CD14-positive monocyte (primary cell): ENCODE measurements around the gene NRP2. TPM values are rescaled to one million over a fixed set of nuclear protein-coding genes. Genes with fewer than 3 reads are reported as not detected.

ENCODE experiments used
- DNase-seq, 3 donors: peaks; one replicate each; pipeline ENCODE4 v3.0.0-alpha.2; 2011 to 2022
- H2AFZ ChIP-seq: 2 replicates; pipeline ENCODE4 v1.6.0; 2012; ENCODE audit warnings: mild to moderate bottlenecking, low read depth, low read length, inconsistent platforms; ENCODE audit not compliant: insufficient read depth, poor library complexity, severe bottlenecking
- H3K27ac ChIP-seq, 2 donors: 1 replicate in 1 of 2; 2 replicates in 1 of 2; pipeline ENCODE4 v1.5.1; 2012 to 2013; ENCODE audit warnings: low read length in 2 of 2, control low read depth in 1 of 2, inconsistent platforms in 1 of 2, low read depth in 1 of 2, mild to moderate bottlenecking in 1 of 2
- H3K27me3 ChIP-seq, 2 donors: one replicate each; pipeline versions ENCODE4 v1.6.0 to v1.6.1; 2011 to 2013; ENCODE audit warnings: low read length in 2 of 2; ENCODE audit not compliant: control insufficient read depth in 2 of 2, insufficient read depth in 2 of 2
- H3K36me3 ChIP-seq, 2 donors: replicated peaks in 1 of 2; 1 replicate in 1 of 2; 2 replicates in 1 of 2; pipeline versions ENCODE4 v1.5.1 to v1.6.1; 2012 to 2013; ENCODE audit warnings: low read length in 2 of 2, control low read depth in 1 of 2, inconsistent platforms in 1 of 2, mild to moderate bottlenecking in 1 of 2; ENCODE audit not compliant: insufficient read depth in 2 of 2, control insufficient read depth in 1 of 2
- H3K4me1 ChIP-seq, 2 donors: 1 replicate in 1 of 2; 2 replicates in 1 of 2; pipeline versions ENCODE4 v1.5.1 to v1.6.1; 2012 to 2013; ENCODE audit warnings: low read length in 2 of 2, control low read depth in 1 of 2, inconsistent platforms in 1 of 2, mild to moderate bottlenecking in 1 of 2, moderate library complexity in 1 of 2; ENCODE audit not compliant: insufficient read depth in 2 of 2, control insufficient read depth in 1 of 2
- H3K4me2 ChIP-seq: replicated peaks from 2 replicates; pipeline ENCODE3; 2012; ENCODE audit warnings: low read length, moderate library complexity, mild to moderate bottlenecking; ENCODE audit not compliant: poor library complexity, severe bottlenecking; ENCODE audit errors: extremely low read depth
- H3K4me3 ChIP-seq, 3 experiments: fragments of 200-600 bp in 1 of 3; sonication (generic) in 1 of 3; replicated peaks in 1 of 3; 1 replicate in 2 of 3; 2 replicates in 1 of 3; pipeline ENCODE4 v1.5.1; 2011 to 2013; ENCODE audit warnings: low read length in 3 of 3, mild to moderate bottlenecking in 3 of 3, control low read depth in 2 of 3, low read depth in 2 of 3, inconsistent platforms in 1 of 3, moderate library complexity in 1 of 3
- H3K79me2 ChIP-seq: 2 replicates; pipeline ENCODE4 v1.6.0; 2012; ENCODE audit warnings: mild to moderate bottlenecking, control low read depth, inconsistent platforms, low read length, moderate library complexity; ENCODE audit not compliant: insufficient read depth
- H3K9ac ChIP-seq: 2 replicates; pipeline ENCODE4 v1.6.0; 2017; ENCODE audit warnings: low read length, mild to moderate bottlenecking; ENCODE audit not compliant: insufficient read depth, poor library complexity, severe bottlenecking
- H3K9me3 ChIP-seq, 2 donors: replicated peaks in 1 of 2; 1 replicate in 1 of 2; 2 replicates in 1 of 2; pipeline versions ENCODE4 v1.5.1 to v1.6.1; 2012 to 2013; ENCODE audit warnings: low read length in 2 of 2, control low read depth in 1 of 2; ENCODE audit not compliant: control insufficient read depth in 1 of 2, insufficient read depth in 1 of 2
- H4K20me1 ChIP-seq: 2 replicates; pipeline ENCODE4 v1.6.0; 2012; ENCODE audit warnings: mild to moderate bottlenecking, low read length, control low read depth, moderate library complexity; ENCODE audit not compliant: insufficient read depth
- H3K27ac Mint-ChIP-seq, 7 donors: one replicate each; pipeline ENCODE4 v1.8.0; 2020; ENCODE audit warnings: mild to moderate bottlenecking in 7 of 7, mixed read lengths in 7 of 7, moderate library complexity in 6 of 7, inconsistent platforms in 2 of 7
- H3K27me3 Mint-ChIP-seq, 3 donors: one replicate each; pipeline ENCODE4 v1.8.0; 2021 to 2022; ENCODE audit warnings: low read depth in 3 of 3, mild to moderate bottlenecking in 3 of 3, mixed read lengths in 3 of 3, moderate library complexity in 3 of 3, inconsistent platforms in 1 of 3
- H3K36me3 Mint-ChIP-seq, 2 donors: one replicate each; pipeline ENCODE4 v1.8.0; 2020; ENCODE audit warnings: mixed read lengths in 2 of 2, inconsistent platforms in 1 of 2, mild to moderate bottlenecking in 1 of 2
- H3K4me1 Mint-ChIP-seq: one replicate; pipeline ENCODE4 v1.8.0; 2020; ENCODE audit warnings: mild to moderate bottlenecking, mixed read lengths
- H3K4me3 Mint-ChIP-seq, 2 donors: one replicate each; pipeline ENCODE4 v1.8.0; 2020; ENCODE audit warnings: mild to moderate bottlenecking in 2 of 2, mixed read lengths in 2 of 2, moderate library complexity in 1 of 2
- H3K9me3 Mint-ChIP-seq, 7 donors: one replicate each; pipeline ENCODE4 v1.8.0; 2020 to 2022; ENCODE audit warnings: mixed read lengths in 7 of 7, mild to moderate bottlenecking in 6 of 7, moderate library complexity in 6 of 7, inconsistent platforms in 2 of 7
- WGBS: methylation state at CpG from one replicate; pipeline ENCODE4 v1.1.5; 2013; ENCODE audit warnings: missing lambda C conversion rate; ENCODE audit not compliant: insufficient coverage; 5-methylcytosine and 5-hydroxymethylcytosine counted together
- intact Hi-C, 2 donors: fragments of 100-400 bp; cut with micrococcal nuclease; formaldehyde crosslinking; loops; one replicate each; pipeline versions ENCODE4 v1.15.0 to v1.15.1; 2023
- polyA plus RNA-seq, 3 donors: library from polyadenylated mRNA; depleted of rRNA in 1 of 3; unstranded in 2 of 3; stranded (reverse) in 1 of 3; fragments of 300-500 nt in 2 of 3; fragments of >200 nt in 1 of 3; fragmentation: Illumina TruSeq in 2 of 3; gene quantifications; 1 replicate in 2 of 3; 2 replicates in 1 of 3; pipeline ENCODE4 v1.2.3, GENCODE V29; 2012 to 2021
- TF ChIP-seq, protein P1 (sequence below): fragments of 200-600 bp; IDR thresholded peaks from one replicate; pipeline ENCODE4 v1.8.0; 2022; ENCODE audit warnings: antibody characterized with exemption, mild to moderate bottlenecking

The NRP2 gene
- polyA plus RNA-seq, 3 donors, result 0.97 to 3.3 (median 1.6) TPM

DNA sequence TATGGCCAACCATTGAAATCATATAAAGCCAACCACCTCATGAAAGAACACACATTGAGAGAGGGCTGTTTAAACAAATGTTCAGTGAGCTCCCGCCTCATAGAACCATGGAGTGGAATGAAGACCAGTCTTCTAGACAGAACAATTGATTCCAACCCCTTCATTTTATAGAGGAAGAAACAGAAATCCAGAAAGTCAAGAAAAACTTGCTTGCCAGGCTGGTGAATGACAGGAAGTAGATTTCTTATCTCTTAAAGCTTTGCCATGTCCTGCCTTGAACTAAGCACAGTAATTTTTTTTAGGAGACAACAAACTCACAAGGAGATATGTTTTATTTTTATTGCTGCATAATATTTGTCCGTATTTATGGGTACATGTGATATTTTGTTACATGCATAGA, 16.5 kb upstream of the NRP2 start:
- no CpG with 5 or more reads among the region's 2 CpGs for WGBS
- H3K9me3 Mint-ChIP-seq, result peaks cover 0 to 9% (median 3%) of the 10 kb centered on the region in 7 donors

DNA sequence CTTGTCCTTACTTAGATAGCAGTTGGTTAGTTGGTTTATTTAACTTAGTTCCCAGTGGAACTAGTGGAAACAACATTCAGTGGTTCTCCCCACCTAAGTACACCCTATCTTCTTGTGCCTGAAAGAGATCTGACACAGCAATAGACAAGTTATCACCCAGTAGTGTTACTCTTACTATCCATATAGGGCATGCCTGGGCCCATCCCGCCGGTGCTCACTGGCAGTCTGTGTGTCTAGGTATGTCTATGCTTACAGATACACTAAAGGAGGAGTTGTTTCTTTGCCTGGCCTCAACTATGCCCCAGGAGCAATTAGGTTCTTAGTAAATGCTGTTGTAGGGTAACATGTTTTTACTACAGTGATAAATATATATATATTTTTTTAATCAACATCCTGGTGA, 12.0 kb upstream of the NRP2 start:
- Mint-ChIP-seq H3K36me3 (no peaks in the 10 kb centered on the region), H3K4me3 (no peak overlapping the region), H3K4me1 (no peaks in the 10 kb centered on the region), H3K27me3 (peaks cover 4 to 10% (median 7%) of the 10 kb centered on the region in 3 donors), H3K27ac (no peak overlapping the region), H3K9me3 (peaks cover 0 to 7% (median 2%) of the 10 kb centered on the region in 7 donors)
- Histone ChIP-seq H3K27ac (no peak overlapping the region), H3K4me1 (no peaks in the 10 kb centered on the region), H4K20me1 (no peaks in the 10 kb centered on the region), H3K4me2 (no peak overlapping the region), H3K79me2 (no peaks in the 10 kb centered on the region), H3K9me3 (no peaks in the 10 kb centered on the region), H2AFZ (no peak overlapping the region), H3K9ac (no peak overlapping the region), H3K4me3 (no peak overlapping the region), H3K27me3 (peaks cover 0 to 7% of the 10 kb centered on the region in 2 donors), H3K36me3 (no peaks in the 10 kb centered on the region)
- no CpG with 5 or more reads among the region's 2 CpGs for WGBS
- TF ChIP-seq, protein P1, sequence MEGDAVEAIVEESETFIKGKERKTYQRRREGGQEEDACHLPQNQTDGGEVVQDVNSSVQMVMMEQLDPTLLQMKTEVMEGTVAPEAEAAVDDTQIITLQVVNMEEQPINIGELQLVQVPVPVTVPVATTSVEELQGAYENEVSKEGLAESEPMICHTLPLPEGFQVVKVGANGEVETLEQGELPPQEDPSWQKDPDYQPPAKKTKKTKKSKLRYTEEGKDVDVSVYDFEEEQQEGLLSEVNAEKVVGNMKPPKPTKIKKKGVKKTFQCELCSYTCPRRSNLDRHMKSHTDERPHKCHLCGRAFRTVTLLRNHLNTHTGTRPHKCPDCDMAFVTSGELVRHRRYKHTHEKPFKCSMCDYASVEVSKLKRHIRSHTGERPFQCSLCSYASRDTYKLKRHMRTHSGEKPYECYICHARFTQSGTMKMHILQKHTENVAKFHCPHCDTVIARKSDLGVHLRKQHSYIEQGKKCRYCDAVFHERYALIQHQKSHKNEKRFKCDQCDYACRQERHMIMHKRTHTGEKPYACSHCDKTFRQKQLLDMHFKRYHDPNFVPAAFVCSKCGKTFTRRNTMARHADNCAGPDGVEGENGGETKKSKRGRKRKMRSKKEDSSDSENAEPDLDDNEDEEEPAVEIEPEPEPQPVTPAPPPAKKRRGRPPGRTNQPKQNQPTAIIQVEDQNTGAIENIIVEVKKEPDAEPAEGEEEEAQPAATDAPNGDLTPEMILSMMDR, result no peak
- intact Hi-C loops, result loop anchor here in 1 of 2 donors (10.0 kb wide), 1 partner anchor 1525 kb away; no protein-coding TSS in a partner anchor
- no peak for DNase-seq

More for the DNA sequence above, 16.5 kb upstream of the NRP2 start:
- H2AFZ ChIP-seq, result peak overlapping the region; percentile 4
- no peaks in the 10 kb centered on the region for H3K36me3 ChIP-seq
- H3K27ac Mint-ChIP-seq, result no peak overlapping the region
- intact Hi-C loops, result no loop called here
- peaks cover 5 to 15% (median 5%) of the 10 kb centered on the region in 3 donors for H3K27me3 Mint-ChIP-seq
- DNase-seq, result no peak
- no peak overlapping the region for H3K4me2 ChIP-seq
- no peaks in the 10 kb centered on the region for H3K36me3 Mint-ChIP-seq
- H4K20me1 ChIP-seq, result no peaks in the 10 kb centered on the region
- H3K4me1 Mint-ChIP-seq, result no peaks in the 10 kb centered on the region
- H3K27me3 ChIP-seq, result peaks cover 0 to 4% of the 10 kb centered on the region in 2 donors
- no peak overlapping the region for H3K27ac ChIP-seq
- no peak overlapping the region for H3K4me3 ChIP-seq
- no peak overlapping the region for H3K9ac ChIP-seq
- TF ChIP-seq, protein P1, result no peak
- H3K4me1 ChIP-seq, result no peaks in the 10 kb centered on the region
- no peaks in the 10 kb centered on the region for H3K9me3 ChIP-seq
- H3K4me3 Mint-ChIP-seq, result no peak overlapping the region
- H3K79me2 ChIP-seq, result no peaks in the 10 kb centered on the region
